IMR-90 (cell line): ENCODE measurements around the gene SLC26A8. TPM values are rescaled to one million over a fixed set of nuclear protein-coding genes. Genes with fewer than 3 reads are reported as not detected.

Source experiments
- ATAC-seq: fragments of 200-7000 bp; cut with Tn5 transposase; 2 replicates; pipeline ENCODE4 v1.9.1; 2020; ENCODE audit warnings: low read depth, mild to moderate bottlenecking, moderate library complexity
- BruUV-seq: library from RNA; stranded (reverse); fragments of 400-500 nt; replicated peaks from 2 replicates; lab custom pipeline; 2021; lab: Mats Ljungman, UMichigan
- CTCF ChIA-PET: fragments of 300-600 bp; formaldehyde crosslinking; extraction: SDS; loops from one replicate; lab custom pipeline; 2021; ENCODE audit warnings: antibody characterized with exemption; lab: Yijun Ruan, JAX
- POLR2A ChIA-PET: fragments of 300-600 bp; sonication (Branson Sonifier 250); formaldehyde crosslinking; loops from one replicate; lab custom pipeline; 2022; ENCODE audit warnings: antibody characterized with exemption; ENCODE audit not compliant: unreplicated experiment; lab: Charles Lee
- DNase-seq: peaks from one replicate; pipeline ENCODE4 v3.0.0; 2013
- H2AFZ ChIP-seq: replicated peaks from 2 replicates; pipeline ENCODE3; 2013; ENCODE audit warnings: low read length, mild to moderate bottlenecking; ENCODE audit not compliant: poor library complexity
- H2AK5ac ChIP-seq: 2 replicates; pipeline ENCODE4 v1.6.1; 2013; ENCODE audit warnings: low read depth, low read length, inconsistent platforms
- H2AK9ac ChIP-seq: replicated peaks from 2 replicates; pipeline ENCODE3; 2013; ENCODE audit warnings: mild to moderate bottlenecking, low read depth, low read length, moderate library complexity; ENCODE audit not compliant: poor library complexity
- H2BK120ac ChIP-seq: 2 replicates; pipeline ENCODE4 v1.6.1; 2013; ENCODE audit warnings: low read depth, low read length, inconsistent platforms
- H2BK15ac ChIP-seq: 3 replicates; pipeline ENCODE4 v1.6.1; 2013; ENCODE audit warnings: low read depth, low read length, inconsistent platforms
- H2BK20ac ChIP-seq: 2 replicates; pipeline ENCODE4 v1.6.1; 2013; ENCODE audit warnings: low read depth, mild to moderate bottlenecking, inconsistent platforms, low read length, moderate library complexity
- H2BK5ac ChIP-seq: 2 replicates; pipeline ENCODE4 v1.6.1; 2013; ENCODE audit warnings: mild to moderate bottlenecking, low read depth, low read length, inconsistent platforms; ENCODE audit not compliant: poor library complexity, severe bottlenecking
- H3K14ac ChIP-seq: replicated peaks from 2 replicates; pipeline ENCODE4 v1.6.1; 2013; ENCODE audit warnings: low read depth, low read length, inconsistent platforms
- H3K18ac ChIP-seq: 2 replicates; pipeline ENCODE4 v1.6.1; 2013; ENCODE audit warnings: low read depth, low read length, control low read depth
- H3K23ac ChIP-seq: 2 replicates; pipeline ENCODE4 v1.6.1; 2013; ENCODE audit warnings: low read depth, low read length, inconsistent platforms
- H3K27ac ChIP-seq: 2 replicates; pipeline ENCODE4 v1.5.1; 2013; ENCODE audit warnings: mild to moderate bottlenecking, control low read depth, low read length; ENCODE audit not compliant: insufficient read depth
- H3K27me3 ChIP-seq: 2 replicates; pipeline ENCODE4 v1.6.1; 2013; ENCODE audit warnings: low read length; ENCODE audit not compliant: control insufficient read depth, insufficient read depth
- H3K36me3 ChIP-seq: 2 replicates; pipeline ENCODE4 v1.6.1; 2013; ENCODE audit warnings: low read length, mixed read lengths; ENCODE audit not compliant: control insufficient read depth, insufficient read depth
- H3K4ac ChIP-seq: 2 replicates; pipeline ENCODE4 v1.6.1; 2013; ENCODE audit warnings: low read depth, low read length, inconsistent platforms
- H3K4me1 ChIP-seq: 2 replicates; pipeline ENCODE4 v1.6.1; 2013; ENCODE audit warnings: low read length, mixed read lengths; ENCODE audit not compliant: control insufficient read depth, insufficient read depth
- H3K4me2 ChIP-seq: 2 replicates; pipeline ENCODE4 v1.6.1; 2013; ENCODE audit warnings: low read depth, mild to moderate bottlenecking, control low read depth, low read length, moderate library complexity
- H3K4me3 ChIP-seq: 2 replicates; pipeline ENCODE4 v1.5.1; 2013; ENCODE audit warnings: low read depth, mild to moderate bottlenecking, control low read depth, low read length, moderate library complexity; ENCODE audit not compliant: insufficient read depth
- H3K56ac ChIP-seq: 2 replicates; pipeline ENCODE4 v1.6.1; 2013; ENCODE audit warnings: low read length, inconsistent platforms; ENCODE audit not compliant: insufficient read depth; ENCODE audit errors: extremely low read depth
- H3K79me1 ChIP-seq, 2 experiments: 2 replicates each; pipeline ENCODE4 v1.6.1; 2013; ENCODE audit warnings: low read length in 2 of 2, inconsistent platforms in 1 of 2, low read depth in 1 of 2
- H3K9ac ChIP-seq: 2 replicates; pipeline ENCODE4 v1.6.1; 2013; ENCODE audit warnings: low read depth, low read length, control low read depth
- H3K9me1 ChIP-seq: 2 replicates; pipeline ENCODE4 v1.6.1; 2013; ENCODE audit warnings: low read length, inconsistent platforms; ENCODE audit not compliant: insufficient read depth
- H3K9me3 ChIP-seq: 2 replicates; pipeline ENCODE4 v1.6.1; 2013; ENCODE audit warnings: low read length; ENCODE audit not compliant: control insufficient read depth, insufficient read depth
- H4K20me1 ChIP-seq: 2 replicates; pipeline ENCODE4 v1.6.1; 2013; ENCODE audit warnings: low read length, inconsistent platforms; ENCODE audit not compliant: insufficient read depth
- H4K5ac ChIP-seq: 2 replicates; pipeline ENCODE4 v1.6.1; 2013; ENCODE audit warnings: mild to moderate bottlenecking, low read depth, low read length, control low read depth
- H4K8ac ChIP-seq, 2 experiments: 2 replicates each; pipeline ENCODE4 v1.6.1; 2013; ENCODE audit warnings: low read depth in 2 of 2, low read length in 2 of 2, control low read depth in 1 of 2, inconsistent platforms in 1 of 2
- H4K91ac ChIP-seq: 2 replicates; pipeline ENCODE4 v1.6.1; 2013; ENCODE audit warnings: low read depth, low read length, inconsistent platforms; ENCODE audit not compliant: insufficient read depth
- MAZ ChIP-seq: IDR thresholded peaks from 2 replicates; pipeline ENCODE4 v1.6.1; 2012; ENCODE audit warnings: low read depth, mild to moderate bottlenecking, low read length, improper control_type of control experiment, moderate library complexity, borderline replicate concordance
- POLR2A ChIP-seq: IDR thresholded peaks from 2 replicates; pipeline ENCODE4 v1.6.1; 2012; ENCODE audit warnings: mild to moderate bottlenecking, low read depth, low read length
- WGBS, 2 experiments: methylation state at CpG; one replicate each; pipeline versions ENCODE4 v1.1.5 to v1.1.7; 2013; ENCODE audit warnings: missing lambda C conversion rate in 2 of 2; ENCODE audit not compliant: insufficient read length in 1 of 2; ENCODE audit errors: extremely low coverage in 2 of 2; 5-methylcytosine and 5-hydroxymethylcytosine counted together
- dilution Hi-C: fragments of 300-500 bp; cut with HindIII; formaldehyde crosslinking; loops from one replicate; pipeline ENCODE4 v1.14.3; 2018; ENCODE audit warnings: low sequenced_read_pairs; ENCODE audit not compliant: unreplicated experiment
- in situ Hi-C: fragments of 300-500 bp; cut with MboI; formaldehyde crosslinking; loops from 3 replicates; pipeline ENCODE4 v1.14.3; 2019; ENCODE audit warnings: low sequenced_read_pairs, inconsistent platforms, mixed read lengths
- intact Hi-C: fragments of 100-400 bp; cut with micrococcal nuclease; formaldehyde crosslinking; loops from 2 replicates; pipeline ENCODE4 v1.10.0; 2022
- polyA plus RNA-seq, 3 experiments: library from polyadenylated mRNA; depleted of rRNA; stranded (reverse); fragments of >200 nt; gene quantifications; 2 replicates each; pipeline ENCODE4 v1.2.3, GENCODE V29; 2012; ENCODE audit warnings: low replicate concordance in 1 of 3
- total RNA-seq: library from RNA; depleted of rRNA; stranded (reverse); fragments of >200 nt; gene quantifications from 2 replicates; pipeline ENCODE4 v1.2.3, GENCODE V29; 2012

SLC26A8 gene
- total and polyA plus RNA-seq, 2 of the 4 experiments (the other 2 are of a cell fraction) = 0.07 TPM; not detected in 1

DNA sequence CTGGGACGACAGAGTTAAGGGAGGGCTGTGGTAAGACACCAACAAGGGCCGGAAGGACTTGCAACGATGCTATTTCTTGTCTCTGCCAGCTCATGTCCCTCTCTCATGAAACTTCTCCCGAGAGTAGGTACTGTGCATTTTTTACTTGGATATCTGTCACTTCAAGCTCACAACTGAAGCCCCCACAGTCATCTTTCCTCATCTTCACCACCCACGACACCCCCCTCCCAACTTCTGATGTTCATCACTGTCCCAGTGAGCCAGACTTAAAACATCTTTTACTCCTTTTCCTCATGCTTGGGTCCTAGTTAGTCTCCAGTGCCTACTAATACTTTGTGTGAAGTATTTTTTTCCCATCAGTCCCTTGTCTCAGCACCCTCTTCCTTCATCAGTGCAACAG is 68.9 kb downstream of the SLC26A8 start:
- Histone ChIP-seq H2BK15ac (no peak overlapping the region), H3K4me1 (peaks cover 3% of the 10 kb centered on the region; the same call in 1 of the 2 replicates), H3K36me3 (no peaks in the 10 kb centered on the region), H3K18ac (no peak overlapping the region), H2BK5ac (no peak overlapping the region), H3K4me2 (no peak overlapping the region), H3K9me3 (no peaks in the 10 kb centered on the region), H3K56ac (no peak overlapping the region), H3K23ac (no peak overlapping the region), H2BK120ac (no peak overlapping the region), H2BK20ac (no peak overlapping the region), H4K5ac (no peak overlapping the region), H3K4me3 (no peak overlapping the region), H3K27me3 (peaks cover 14% of the 10 kb centered on the region), H3K79me1 (no peaks in the 10 kb centered on the region), H2AK9ac (no peak overlapping the region), H3K4ac (no peak overlapping the region), H2AFZ (no peak overlapping the region), H4K91ac (no peak overlapping the region), H4K8ac (no peak overlapping the region), H3K14ac (no peak overlapping the region), H3K27ac (no peak overlapping the region), H4K20me1 (no peaks in the 10 kb centered on the region), H3K9ac (no peak overlapping the region), H2AK5ac (no peak overlapping the region), H3K9me1 (peaks cover 4% of the 10 kb centered on the region)
- dilution Hi-C loops (no loop called here), intact Hi-C loops (no loop called here), in situ Hi-C loops (loop anchor here (25.0 kb wide), 1 partner anchor 418 kb away; no protein-coding TSS in a partner anchor)
- no peak for ATAC-seq
- ChIA-PET CTCF (interaction anchor here (0.6 kb wide), 1 partner anchor 215 kb away, joined by 3 read pairs; no protein-coding TSS in a partner anchor), POLR2A (no interaction called here)
- DNase-seq = no peak
- BruUV-seq = no TSS peak
- TF ChIP-seq MAZ (no peak), POLR2A (no peak)
- 100% methylated on average over 1 of the region's 5 CpGs; no CpG with 5 or more reads in 1 of the 2 experiments for WGBS, 2 experiments
